ENCODE results near the gene UCKL1. TPM values are rescaled to one million over a fixed set of nuclear protein-coding genes. Genes with fewer than 3 reads are reported as not detected.

UCKL1 gene
- total RNA-seq, 1 donor from 2014 or later, result 33.4 TPM

DNA sequence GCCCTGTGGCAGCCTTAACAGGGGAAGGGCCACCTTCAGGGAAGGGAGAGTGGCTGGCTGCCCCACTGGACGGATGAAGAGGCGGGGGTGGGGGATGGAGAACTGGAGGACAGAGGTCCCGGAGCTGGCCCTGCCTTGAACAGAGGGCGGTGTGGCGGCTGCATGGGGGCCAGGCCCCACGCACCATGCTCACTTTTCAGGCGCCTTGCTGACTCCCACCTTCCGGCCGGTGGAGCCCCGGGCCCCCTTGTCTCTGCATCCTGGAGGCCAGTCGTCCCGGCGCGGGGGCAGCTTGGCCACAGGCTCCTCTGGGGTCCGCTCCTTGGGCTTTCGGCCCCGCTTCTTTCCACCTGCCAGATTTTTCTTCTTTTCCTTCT lies 3.5 kb upstream of the UCKL1 start:
- no peaks in the 10 kb centered on the region for H3K27me3 Mint-ChIP-seq (ENCODE audit: low read depth, unreplicated experiment)
- H3K4me3 Mint-ChIP-seq (ENCODE audit: unreplicated experiment), result no peak overlapping the region
- no peak overlapping the region for H3K27ac ChIP-seq (ENCODE audit: low read depth, low read length)
- H3K4me1 ChIP-seq (ENCODE audit: insufficient read depth, low read length), result peaks cover 12% of the 10 kb centered on the region
- H3K27ac Mint-ChIP-seq (ENCODE audit: unreplicated experiment), result no peak overlapping the region
- H2AFZ ChIP-seq (ENCODE audit: low read depth, low read length), result no peak overlapping the region
- H3K36me3 ChIP-seq (ENCODE audit: insufficient read depth, low read length), result peaks cover 5% of the 10 kb centered on the region
- TF ChIP-seq, protein P1, sequence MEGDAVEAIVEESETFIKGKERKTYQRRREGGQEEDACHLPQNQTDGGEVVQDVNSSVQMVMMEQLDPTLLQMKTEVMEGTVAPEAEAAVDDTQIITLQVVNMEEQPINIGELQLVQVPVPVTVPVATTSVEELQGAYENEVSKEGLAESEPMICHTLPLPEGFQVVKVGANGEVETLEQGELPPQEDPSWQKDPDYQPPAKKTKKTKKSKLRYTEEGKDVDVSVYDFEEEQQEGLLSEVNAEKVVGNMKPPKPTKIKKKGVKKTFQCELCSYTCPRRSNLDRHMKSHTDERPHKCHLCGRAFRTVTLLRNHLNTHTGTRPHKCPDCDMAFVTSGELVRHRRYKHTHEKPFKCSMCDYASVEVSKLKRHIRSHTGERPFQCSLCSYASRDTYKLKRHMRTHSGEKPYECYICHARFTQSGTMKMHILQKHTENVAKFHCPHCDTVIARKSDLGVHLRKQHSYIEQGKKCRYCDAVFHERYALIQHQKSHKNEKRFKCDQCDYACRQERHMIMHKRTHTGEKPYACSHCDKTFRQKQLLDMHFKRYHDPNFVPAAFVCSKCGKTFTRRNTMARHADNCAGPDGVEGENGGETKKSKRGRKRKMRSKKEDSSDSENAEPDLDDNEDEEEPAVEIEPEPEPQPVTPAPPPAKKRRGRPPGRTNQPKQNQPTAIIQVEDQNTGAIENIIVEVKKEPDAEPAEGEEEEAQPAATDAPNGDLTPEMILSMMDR (IDR thresholded peaks at IDR 0.05; ENCODE audit: insufficient read depth, low read depth, low read length), result no peak
- TF ChIP-seq EZH2 (IDR thresholded peaks at IDR 0.05; ENCODE audit: insufficient read depth, low read length), result no peak
- no peaks in the 10 kb centered on the region for H3K9me3 Mint-ChIP-seq (ENCODE audit: unreplicated experiment)
- peaks cover 14% of the 10 kb centered on the region for H3K9me3 ChIP-seq (ENCODE audit: insufficient read depth, low read depth, low read length)
- no peaks in the 10 kb centered on the region for H3K27me3 ChIP-seq (ENCODE audit: insufficient read depth, low read length)
- peaks cover 7% of the 10 kb centered on the region for H4K20me1 ChIP-seq (ENCODE audit: insufficient read depth, low read length)
- DNase-seq (ENCODE audit: low read depth) (no peak), FAIRE-seq (no peak)
- peaks cover under 1% of the 10 kb centered on the region for H3K4me1 Mint-ChIP-seq (ENCODE audit: low read depth, unreplicated experiment)
- peaks cover 2% of the 10 kb centered on the region for H3K36me3 Mint-ChIP-seq (ENCODE audit: low read depth, unreplicated experiment)
- no peak overlapping the region for H3K9ac ChIP-seq (ENCODE audit: low read length)
- H3K4me2 ChIP-seq (ENCODE audit: low read length), result no peak overlapping the region
- H3K4me3 ChIP-seq (ENCODE audit: insufficient read depth, low read depth, low read length), result no peak overlapping the region
- H3K79me2 ChIP-seq (ENCODE audit: insufficient read depth, low read length), result peaks cover 14% of the 10 kb centered on the region

- H3K9me3 Mint-ChIP-seq (ENCODE audit: unreplicated experiment), result no peaks in the 10 kb centered on the region
- no peak for FAIRE-seq
- no peak overlapping the region for H3K4me3 ChIP-seq (ENCODE audit: insufficient read depth, low read depth, low read length)
- H4K20me1 ChIP-seq (ENCODE audit: insufficient read depth, low read length), result peaks cover 12% of the 10 kb centered on the region
- H3K9ac ChIP-seq (ENCODE audit: low read length), result no peak overlapping the region
- H3K36me3 Mint-ChIP-seq (ENCODE audit: low read depth, unreplicated experiment), result peaks cover 2% of the 10 kb centered on the region
- H3K4me1 Mint-ChIP-seq (ENCODE audit: low read depth, unreplicated experiment), result peaks cover 6% of the 10 kb centered on the region
- H3K27me3 ChIP-seq (ENCODE audit: insufficient read depth, low read length), result no peaks in the 10 kb centered on the region
- peaks cover 20% of the 10 kb centered on the region for H3K79me2 ChIP-seq (ENCODE audit: insufficient read depth, low read length)
- no peak overlapping the region for H2AFZ ChIP-seq (ENCODE audit: low read depth, low read length)
- no peak for DNase-seq (ENCODE audit: low read depth)
- peak overlapping the region; percentile 41 for H3K27ac Mint-ChIP-seq (ENCODE audit: unreplicated experiment)
- peaks cover 3% of the 10 kb centered on the region for H3K36me3 ChIP-seq (ENCODE audit: insufficient read depth, low read length)
- H3K27ac ChIP-seq (ENCODE audit: low read depth, low read length), result no peak overlapping the region
- peaks cover 12% of the 10 kb centered on the region for H3K4me1 ChIP-seq (ENCODE audit: insufficient read depth, low read length)
- no peaks in the 10 kb centered on the region for H3K27me3 Mint-ChIP-seq (ENCODE audit: low read depth, unreplicated experiment)
- peaks cover 8% of the 10 kb centered on the region for H3K9me3 ChIP-seq (ENCODE audit: insufficient read depth, low read depth, low read length)
- no peak overlapping the region for H3K4me2 ChIP-seq (ENCODE audit: low read length)
- no peak overlapping the region for H3K4me3 Mint-ChIP-seq (ENCODE audit: unreplicated experiment)
- no peak for TF ChIP-seq EZH2 (IDR thresholded peaks at IDR 0.05; ENCODE audit: insufficient read depth, low read length)
- TF ChIP-seq, protein P1 (IDR thresholded peaks at IDR 0.05; ENCODE audit: insufficient read depth, low read depth, low read length), result no peak
Measured at GRCh38 chr20:63958964-63959698, 2.9 kb upstream of the UCKL1 start.

DNA sequence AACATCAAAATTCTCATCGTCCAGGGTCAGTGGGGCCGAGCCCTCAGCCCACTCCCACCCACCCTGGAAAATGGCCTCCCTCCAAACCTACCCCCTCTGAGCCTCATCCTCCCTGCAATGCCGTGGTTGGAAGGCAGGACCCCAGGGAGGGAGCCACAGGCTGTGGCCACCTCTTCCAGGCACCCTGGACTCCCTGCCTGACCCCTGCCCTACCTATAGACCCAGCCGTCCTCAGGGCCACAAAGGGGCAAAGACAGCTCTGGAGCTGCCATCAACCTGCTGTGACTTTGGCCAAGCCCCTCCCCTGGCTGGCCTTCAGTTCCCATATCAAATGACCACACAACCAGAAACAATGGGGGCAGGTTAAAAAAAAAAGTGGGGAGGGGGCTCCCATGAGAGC lies 2.3 kb upstream of the UCKL1 start:
- H4K20me1 ChIP-seq (ENCODE audit: insufficient read depth, low read length), result peaks cover 19% of the 10 kb centered on the region
- Mint-ChIP-seq H3K9me3 (ENCODE audit: unreplicated experiment) (no peaks in the 10 kb centered on the region), H3K36me3 (ENCODE audit: low read depth, unreplicated experiment) (peaks cover 2% of the 10 kb centered on the region), H3K27ac (ENCODE audit: unreplicated experiment) (no peak overlapping the region), H3K4me3 (ENCODE audit: unreplicated experiment) (peak overlapping the region; percentile 54), H3K4me1 (ENCODE audit: low read depth, unreplicated experiment) (peaks cover 12% of the 10 kb centered on the region), H3K27me3 (ENCODE audit: low read depth, unreplicated experiment) (no peaks in the 10 kb centered on the region)
- no peaks in the 10 kb centered on the region for H3K36me3 ChIP-seq (ENCODE audit: insufficient read depth, low read length)
- H3K4me3 ChIP-seq (ENCODE audit: insufficient read depth, low read depth, low read length), result no peak overlapping the region
- DNase-seq (ENCODE audit: low read depth) (no peak), FAIRE-seq (no peak)
- H3K27ac ChIP-seq (ENCODE audit: low read depth, low read length), result no peak overlapping the region
- peaks cover 26% of the 10 kb centered on the region for H3K79me2 ChIP-seq (ENCODE audit: insufficient read depth, low read length)
- H3K27me3 ChIP-seq (ENCODE audit: insufficient read depth, low read length), result no peaks in the 10 kb centered on the region
- H3K4me2 ChIP-seq (ENCODE audit: low read length), result no peak overlapping the region
- TF ChIP-seq EZH2 (IDR thresholded peaks at IDR 0.05; ENCODE audit: insufficient read depth, low read length), result no peak
- TF ChIP-seq, protein P1 (IDR thresholded peaks at IDR 0.05; ENCODE audit: insufficient read depth, low read depth, low read length), result no peak
- H2AFZ ChIP-seq (ENCODE audit: low read depth, low read length), result no peak overlapping the region
- peaks cover 2% of the 10 kb centered on the region for H3K9me3 ChIP-seq (ENCODE audit: insufficient read depth, low read depth, low read length)
- peaks cover 12% of the 10 kb centered on the region for H3K4me1 ChIP-seq (ENCODE audit: insufficient read depth, low read length)
- H3K9ac ChIP-seq (ENCODE audit: low read length), result no peak overlapping the region

All from astrocyte (in vitro differentiated cells and primary cell).